ENCODE measurements around the gene SPATS1. TPM values are rescaled to one million over a fixed set of nuclear protein-coding genes. Genes with fewer than 3 reads are reported as not detected.
A peak's percentile ranks its signal among the peaks of the same experiment; 100 is the strongest.

The SPATS1 gene
- total and polyA plus RNA-seq, 2 donors (not counting 1 experiment from before 2014, with no cell fraction given), result not detected

DNA sequence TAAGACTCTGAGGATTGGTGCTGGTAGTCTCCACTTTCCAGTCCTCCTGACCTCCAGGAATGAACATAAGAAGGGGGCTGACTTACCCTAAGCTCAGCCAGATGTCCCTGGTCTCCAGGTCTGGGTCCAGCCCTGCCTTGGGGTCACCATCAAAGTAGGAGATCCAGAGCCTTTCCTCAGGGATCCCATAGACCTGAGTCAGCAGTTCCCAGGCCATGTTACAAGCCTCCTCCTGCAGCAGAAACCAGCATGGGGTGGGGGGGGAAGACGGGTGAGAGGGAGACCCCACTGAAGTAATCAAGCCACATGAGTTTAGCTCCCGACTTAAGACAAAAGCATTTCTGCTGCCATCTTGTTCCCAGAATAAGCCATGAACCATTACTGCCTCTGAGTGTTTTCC, 31.1 kb upstream of the SPATS1 start:
- Histone ChIP-seq H3K79me2 (ENCODE audit: control insufficient read depth, insufficient read depth, low read length) (peaks cover 17% of the 10 kb centered on the region), H3K4me2 (replicated peaks; ENCODE audit: low read depth, low read length, poor library complexity, severe bottlenecking) (no peak overlapping the region), H3K9me3 (ENCODE audit: control extremely low read depth in 1 of 3, control insufficient read depth in 2 of 3, insufficient read depth in 1 of 3, low read length in 2 of 3) (no peaks in the 10 kb centered on the region), H2AFZ (ENCODE audit: insufficient read depth, low read depth, low read length, poor library complexity, severe bottlenecking) (no peak overlapping the region), H3K4me3 (ENCODE audit: control extremely low read depth in 1 of 5, extremely low read depth in 1 of 5, insufficient read depth in 1 of 5, low read depth in 2 of 5, low read length in 4 of 5) (no peak overlapping the region), H3K4me1 (ENCODE audit: control insufficient read depth in 2 of 2, insufficient read depth in 2 of 2, low read length in 2 of 2) (peaks cover 7 to 9% of the 10 kb centered on the region in 2 donors), H3K9ac (ENCODE audit: low read length) (no peak overlapping the region), H3K27me3 (replicated peaks in 1 of 4; ENCODE audit: control extremely low read depth in 1 of 4, control insufficient read depth in 3 of 4, insufficient read depth in 4 of 4, low read length in 3 of 4) (peaks cover 0 to under 1% (median 0%) of the 10 kb centered on the region in 4 experiments), H4K20me1 (ENCODE audit: control insufficient read depth, insufficient read depth, low read length, poor library complexity, severe bottlenecking) (no peaks in the 10 kb centered on the region), H3K36me3 (replicated peaks in 1 of 2; ENCODE audit: control extremely low read depth in 1 of 2, control insufficient read depth in 1 of 2, extremely low read depth in 1 of 2, insufficient read depth in 2 of 2, low read length in 1 of 2) (peaks cover 0 to 37% of the 10 kb centered on the region in 2 experiments), H3K27ac (ENCODE audit: low read length in 2 of 2) (no peak overlapping the region)
- ChIA-PET POLR2A (interaction anchor here (0.6 kb wide), 1 partner anchor 65 kb away, joined by 3 read pairs; the partner anchor contains the start of gene HSP90AB1), CTCF (interaction anchor here (1.1 to 2.8 kb wide), 3 partner anchors 27 to 138 kb away, joined by 4 to 10 read pairs (median 4); no protein-coding TSS in a partner anchor)
- H3K4me1 Mint-ChIP-seq, result peaks cover 17% of the 10 kb centered on the region
- H3K9me3 Mint-ChIP-seq (ENCODE audit: insufficient read depth), result no peaks in the 10 kb centered on the region
- TF ChIP-seq EZH2 (IDR thresholded peaks at IDR 0.05; ENCODE audit: borderline replicate concordance, insufficient read depth, low read depth, low read length, poor library complexity, severe bottlenecking) (no peak), CTCF (IDR thresholded peaks at IDR 0.05) (no peak)
- H3K27me3 Mint-ChIP-seq, result no peaks in the 10 kb centered on the region
- DNase-seq (no peak), ATAC-seq (ENCODE audit: low read depth) (no peak)
- no peak overlapping the region for H3K27ac Mint-ChIP-seq
- peak overlapping the region; percentile 94 for H3K4me3 Mint-ChIP-seq
- intact Hi-C loops (cut with micrococcal nuclease), result no loop called here
- 78% methylated on average over 1 of the region's 2 CpGs for WGBS (ENCODE audit: insufficient coverage)

- H3K9me3 ChIP-seq (ENCODE audit: control extremely low read depth in 1 of 3, control insufficient read depth in 2 of 3, insufficient read depth in 1 of 3, low read length in 2 of 3), result no peaks in the 10 kb centered on the region
- H3K4me1 ChIP-seq (ENCODE audit: control insufficient read depth in 2 of 2, insufficient read depth in 2 of 2, low read length in 2 of 2), result peaks cover 7 to 9% of the 10 kb centered on the region in 2 donors
- H3K4me3 Mint-ChIP-seq, result peak overlapping the region; percentile 94
- no peak overlapping the region for H3K9ac ChIP-seq (ENCODE audit: low read length)
- peak overlapping the region; percentile 92 for H3K4me2 ChIP-seq (replicated peaks; ENCODE audit: low read depth, low read length, poor library complexity, severe bottlenecking)
- H3K4me1 Mint-ChIP-seq, result peaks cover 17% of the 10 kb centered on the region
- peak overlapping the region; percentile 63 for H3K27ac Mint-ChIP-seq
- H3K27ac ChIP-seq (ENCODE audit: low read length in 2 of 2), result no peak overlapping the region
- ChIA-PET POLR2A (interaction anchor here (0.6 kb wide), 1 partner anchor 65 kb away, joined by 3 read pairs; the partner anchor contains the start of gene HSP90AB1), CTCF (interaction anchor here (1.1 to 2.8 kb wide), 3 partner anchors 44 to 138 kb away, joined by 4 to 16 read pairs (median 10); no protein-coding TSS in a partner anchor)
- no peak for ATAC-seq (ENCODE audit: low read depth)
- DNase-seq, result no peak
- TF ChIP-seq CTCF (IDR thresholded peaks at IDR 0.05) (no peak), EZH2 (IDR thresholded peaks at IDR 0.05; ENCODE audit: borderline replicate concordance, insufficient read depth, low read depth, low read length, poor library complexity, severe bottlenecking) (no peak)
- H3K79me2 ChIP-seq (ENCODE audit: control insufficient read depth, insufficient read depth, low read length), result peaks cover 17% of the 10 kb centered on the region
- no peak overlapping the region for H2AFZ ChIP-seq (ENCODE audit: insufficient read depth, low read depth, low read length, poor library complexity, severe bottlenecking)
- H3K27me3 Mint-ChIP-seq, result no peaks in the 10 kb centered on the region
- no peak overlapping the region for H3K4me3 ChIP-seq (ENCODE audit: control extremely low read depth in 1 of 5, extremely low read depth in 1 of 5, insufficient read depth in 1 of 5, low read depth in 2 of 5, low read length in 4 of 5)
- H3K36me3 ChIP-seq (replicated peaks in 1 of 2; ENCODE audit: control extremely low read depth in 1 of 2, control insufficient read depth in 1 of 2, extremely low read depth in 1 of 2, insufficient read depth in 2 of 2, low read length in 1 of 2), result peaks cover 0 to 37% of the 10 kb centered on the region in 2 experiments
- H3K9me3 Mint-ChIP-seq (ENCODE audit: insufficient read depth), result no peaks in the 10 kb centered on the region
- H3K27me3 ChIP-seq (replicated peaks in 1 of 4; ENCODE audit: control extremely low read depth in 1 of 4, control insufficient read depth in 3 of 4, insufficient read depth in 4 of 4, low read length in 3 of 4), result peaks cover 0 to 4% (median 0%) of the 10 kb centered on the region in 4 experiments
- no peaks in the 10 kb centered on the region for H4K20me1 ChIP-seq (ENCODE audit: control insufficient read depth, insufficient read depth, low read length, poor library complexity, severe bottlenecking)
- WGBS (ENCODE audit: insufficient coverage), result 100% methylated on average over 1 of the region's 3 CpGs
- intact Hi-C loops (cut with micrococcal nuclease), result loop anchor here (2.0 kb wide), 2 partner anchors 65 to 89 kb away; partner anchors contain the start of genes HSP90AB1 and SLC29A1
These were observed 30.7 kb upstream of the SPATS1 start for GRCh38 chr6:44311767-44312166.
